NCI-H2196 treated with DMSO at 0.1 percent for 48 hours (cell line): ENCODE data around the gene IST1.
"Not testable (repeated sequence)": the region's sequence is repeated elsewhere in the genome, so short reads cannot be mapped to it uniquely, and the experiment has no call there.

Experiments used
- DNase-seq: peaks from one replicate; lab custom pipeline; 2025; ENCODE audit not compliant: unreplicated experiment; lab: John Stamatoyannopoulos, UW

The IST1 gene

GRCh38 chr16:71894921-71895678 is at the start of gene IST1:
TSS of gene IST1 (plus strand) at chr16:71895531. CDS start at chr16:71915641, 20,110 bp downstream.
- peak; percentile 71 for DNase-seq

GRCh38 chr16:71845639-71846430 is 49.5 kb upstream of the IST1 start, which contains the start of gene ATXN1L:
TSS of gene ATXN1L (plus strand) at chr16:71845976. CDS start at chr16:71849741, 3,765 bp downstream.
- DNase-seq: peak; percentile 55

GRCh38 chr16:71846431-71846830 is 48.9 kb upstream of the IST1 start:
- DNase-seq: no peak

- no peak for DNase-seq
These were observed 48.2 kb upstream of the IST1 start for GRCh38 chr16:71847096-71847495.

GRCh38 chr16:71848622-71849021 is 46.7 kb upstream of the IST1 start:
- DNase-seq: no peak

- no peak for DNase-seq
These were observed 43.6 kb upstream of the IST1 start for GRCh38 chr16:71851746-71852145.

GRCh38 chr16:71852158-71852557 is 43.2 kb upstream of the IST1 start:
- no peak for DNase-seq

- DNase-seq: no peak
These were observed 42.8 kb upstream of the IST1 start for GRCh38 chr16:71852561-71852960.

- DNase-seq: no peak
These were observed 41.9 kb upstream of the IST1 start for GRCh38 chr16:71853413-71853812.

- no peak for DNase-seq
These were observed 40.9 kb upstream of the IST1 start for GRCh38 chr16:71854369-71854948.

- no peak for DNase-seq
These were observed 39.2 kb upstream of the IST1 start for GRCh38 chr16:71855937-71856662.

- no peak for DNase-seq
These were observed 35.4 kb upstream of the IST1 start for GRCh38 chr16:71859762-71860521.

GRCh38 chr16:71863995-71864394 is 31.3 kb upstream of the IST1 start:
- DNase-seq: no peak

- DNase-seq: no peak
These were observed 30.0 kb upstream of the IST1 start for GRCh38 chr16:71865173-71865863.

GRCh38 chr16:71867175-71867574 is 28.2 kb upstream of the IST1 start:
- DNase-seq: not testable (repeated sequence)

- DNase-seq: peak; percentile 48
These were observed 27.4 kb upstream of the IST1 start for GRCh38 chr16:71867939-71868338.

GRCh38 chr16:71869089-71869488 is 26.2 kb upstream of the IST1 start:
- DNase-seq: no peak

GRCh38 chr16:71870818-71871217 is 24.5 kb upstream of the IST1 start:
- DNase-seq: no peak

GRCh38 chr16:71873199-71873598 is 22.1 kb upstream of the IST1 start:
- DNase-seq: no peak

- DNase-seq: no peak
These were observed 16.4 kb upstream of the IST1 start for GRCh38 chr16:71878911-71879310.
